IMR-90 (cell line): ENCODE results near the gene CCDC85B. TPM values are rescaled to one million over a fixed set of nuclear protein-coding genes. Genes with fewer than 3 reads are reported as not detected.

Experiments
- ATAC-seq: fragments of 200-7000 bp; cut with Tn5 transposase; 2 replicates; pipeline ENCODE4 v1.9.1; 2020; ENCODE audit warnings: low read depth, mild to moderate bottlenecking, moderate library complexity
- BruUV-seq: library from RNA; stranded (reverse); fragments of 400-500 nt; replicated peaks from 2 replicates; lab custom pipeline; 2021; lab: Mats Ljungman, UMichigan
- CTCF ChIA-PET: fragments of 300-600 bp; formaldehyde crosslinking; extraction: SDS; loops from one replicate; lab custom pipeline; 2021; ENCODE audit warnings: antibody characterized with exemption; lab: Yijun Ruan, JAX
- POLR2A ChIA-PET: fragments of 300-600 bp; sonication (Branson Sonifier 250); formaldehyde crosslinking; loops from one replicate; lab custom pipeline; 2022; ENCODE audit warnings: antibody characterized with exemption; ENCODE audit not compliant: unreplicated experiment; lab: Charles Lee
- DNase-seq: peaks from one replicate; pipeline ENCODE4 v3.0.0; 2013
- H2AFZ ChIP-seq: replicated peaks from 2 replicates; pipeline ENCODE3; 2013; ENCODE audit warnings: low read length, mild to moderate bottlenecking; ENCODE audit not compliant: poor library complexity
- H2AK5ac ChIP-seq: 2 replicates; pipeline ENCODE4 v1.6.1; 2013; ENCODE audit warnings: low read depth, low read length, inconsistent platforms
- H2AK9ac ChIP-seq: replicated peaks from 2 replicates; pipeline ENCODE3; 2013; ENCODE audit warnings: mild to moderate bottlenecking, low read depth, low read length, moderate library complexity; ENCODE audit not compliant: poor library complexity
- H2BK120ac ChIP-seq: 2 replicates; pipeline ENCODE4 v1.6.1; 2013; ENCODE audit warnings: low read depth, low read length, inconsistent platforms
- H2BK15ac ChIP-seq: 3 replicates; pipeline ENCODE4 v1.6.1; 2013; ENCODE audit warnings: low read depth, low read length, inconsistent platforms
- H2BK20ac ChIP-seq: 2 replicates; pipeline ENCODE4 v1.6.1; 2013; ENCODE audit warnings: low read depth, mild to moderate bottlenecking, inconsistent platforms, low read length, moderate library complexity
- H2BK5ac ChIP-seq: 2 replicates; pipeline ENCODE4 v1.6.1; 2013; ENCODE audit warnings: mild to moderate bottlenecking, low read depth, low read length, inconsistent platforms; ENCODE audit not compliant: poor library complexity, severe bottlenecking
- H3K14ac ChIP-seq: replicated peaks from 2 replicates; pipeline ENCODE4 v1.6.1; 2013; ENCODE audit warnings: low read depth, low read length, inconsistent platforms
- H3K18ac ChIP-seq: 2 replicates; pipeline ENCODE4 v1.6.1; 2013; ENCODE audit warnings: low read depth, low read length, control low read depth
- H3K23ac ChIP-seq: 2 replicates; pipeline ENCODE4 v1.6.1; 2013; ENCODE audit warnings: low read depth, low read length, inconsistent platforms
- H3K27ac ChIP-seq: 2 replicates; pipeline ENCODE4 v1.5.1; 2013; ENCODE audit warnings: mild to moderate bottlenecking, control low read depth, low read length; ENCODE audit not compliant: insufficient read depth
- H3K27me3 ChIP-seq: 2 replicates; pipeline ENCODE4 v1.6.1; 2013; ENCODE audit warnings: low read length; ENCODE audit not compliant: control insufficient read depth, insufficient read depth
- H3K36me3 ChIP-seq: 2 replicates; pipeline ENCODE4 v1.6.1; 2013; ENCODE audit warnings: low read length, mixed read lengths; ENCODE audit not compliant: control insufficient read depth, insufficient read depth
- H3K4ac ChIP-seq: 2 replicates; pipeline ENCODE4 v1.6.1; 2013; ENCODE audit warnings: low read depth, low read length, inconsistent platforms
- H3K4me1 ChIP-seq: 2 replicates; pipeline ENCODE4 v1.6.1; 2013; ENCODE audit warnings: low read length, mixed read lengths; ENCODE audit not compliant: control insufficient read depth, insufficient read depth
- H3K4me2 ChIP-seq: 2 replicates; pipeline ENCODE4 v1.6.1; 2013; ENCODE audit warnings: low read depth, mild to moderate bottlenecking, control low read depth, low read length, moderate library complexity
- H3K4me3 ChIP-seq: 2 replicates; pipeline ENCODE4 v1.5.1; 2013; ENCODE audit warnings: low read depth, mild to moderate bottlenecking, control low read depth, low read length, moderate library complexity; ENCODE audit not compliant: insufficient read depth
- H3K56ac ChIP-seq: 2 replicates; pipeline ENCODE4 v1.6.1; 2013; ENCODE audit warnings: low read length, inconsistent platforms; ENCODE audit not compliant: insufficient read depth; ENCODE audit errors: extremely low read depth
- H3K79me1 ChIP-seq, 2 experiments: 2 replicates each; pipeline ENCODE4 v1.6.1; 2013; ENCODE audit warnings: low read length in 2 of 2, inconsistent platforms in 1 of 2, low read depth in 1 of 2
- H3K9ac ChIP-seq: 2 replicates; pipeline ENCODE4 v1.6.1; 2013; ENCODE audit warnings: low read depth, low read length, control low read depth
- H3K9me1 ChIP-seq: 2 replicates; pipeline ENCODE4 v1.6.1; 2013; ENCODE audit warnings: low read length, inconsistent platforms; ENCODE audit not compliant: insufficient read depth
- H3K9me3 ChIP-seq: 2 replicates; pipeline ENCODE4 v1.6.1; 2013; ENCODE audit warnings: low read length; ENCODE audit not compliant: control insufficient read depth, insufficient read depth
- H4K20me1 ChIP-seq: 2 replicates; pipeline ENCODE4 v1.6.1; 2013; ENCODE audit warnings: low read length, inconsistent platforms; ENCODE audit not compliant: insufficient read depth
- H4K5ac ChIP-seq: 2 replicates; pipeline ENCODE4 v1.6.1; 2013; ENCODE audit warnings: mild to moderate bottlenecking, low read depth, low read length, control low read depth
- H4K8ac ChIP-seq, 2 experiments: 2 replicates each; pipeline ENCODE4 v1.6.1; 2013; ENCODE audit warnings: low read depth in 2 of 2, low read length in 2 of 2, control low read depth in 1 of 2, inconsistent platforms in 1 of 2
- H4K91ac ChIP-seq: 2 replicates; pipeline ENCODE4 v1.6.1; 2013; ENCODE audit warnings: low read depth, low read length, inconsistent platforms; ENCODE audit not compliant: insufficient read depth
- NFE2L2 ChIP-seq: fragments of 150-350 bp; IDR thresholded peaks from 2 replicates; pipeline ENCODE4 v1.6.1; 2016; ENCODE audit warnings: low read depth, mild to moderate bottlenecking, low read length
- WGBS, 2 experiments: methylation state at CpG; one replicate each; pipeline versions ENCODE4 v1.1.5 to v1.1.7; 2013; ENCODE audit warnings: missing lambda C conversion rate in 2 of 2; ENCODE audit not compliant: insufficient read length in 1 of 2; ENCODE audit errors: extremely low coverage in 2 of 2; 5-methylcytosine and 5-hydroxymethylcytosine counted together
- dilution Hi-C: fragments of 300-500 bp; cut with HindIII; formaldehyde crosslinking; loops from one replicate; pipeline ENCODE4 v1.14.3; 2018; ENCODE audit warnings: low sequenced_read_pairs; ENCODE audit not compliant: unreplicated experiment
- in situ Hi-C: fragments of 300-500 bp; cut with MboI; formaldehyde crosslinking; loops from 3 replicates; pipeline ENCODE4 v1.14.3; 2019; ENCODE audit warnings: low sequenced_read_pairs, inconsistent platforms, mixed read lengths
- intact Hi-C: fragments of 100-400 bp; cut with micrococcal nuclease; formaldehyde crosslinking; loops from 2 replicates; pipeline ENCODE4 v1.10.0; 2022
- polyA plus RNA-seq, 3 experiments: library from polyadenylated mRNA; depleted of rRNA; stranded (reverse); fragments of >200 nt; gene quantifications; 2 replicates each; pipeline ENCODE4 v1.2.3, GENCODE V29; 2012; ENCODE audit warnings: low replicate concordance in 1 of 3
- total RNA-seq: library from RNA; depleted of rRNA; stranded (reverse); fragments of >200 nt; gene quantifications from 2 replicates; pipeline ENCODE4 v1.2.3, GENCODE V29; 2012

The CCDC85B gene
- total and polyA plus RNA-seq, 2 of the 4 experiments (the other 2 are of a cell fraction) = 17.6 to 35.4 TPM

- POLR2A ChIA-PET = interaction anchor here (1.4 to 2.4 kb wide), 2 partner anchors 26 to 27 kb away, joined by 7 to 20 read pairs; partner anchors contain the start of genes CCDC85B and FIBP
Measured at GRCh38 chr11:65917077-65917433, 26.6 kb downstream of the CCDC85B start.

More at GRCh38 chr11:65917077-65917433, 26.6 kb downstream of the CCDC85B start:
- Histone ChIP-seq H4K5ac (peak overlapping the region; percentile 64), H3K9me3 (no peaks in the 10 kb centered on the region), H2BK120ac (peak overlapping the region; percentile 100), H2AK5ac (peak overlapping the region; percentile 99), H2AK9ac (peak overlapping the region; percentile 99), H3K9ac (peak overlapping the region; percentile 68), H3K4me3 (peak overlapping the region; percentile 4), H2BK20ac (peak overlapping the region; percentile 92), H2BK15ac (peak overlapping the region; percentile 56), H2AFZ (no peak overlapping the region), H3K4me2 (peak overlapping the region; percentile 96), H3K23ac (peak overlapping the region; percentile 97), H2BK5ac (peak overlapping the region; percentile 96), H3K9me1 (peaks cover 38% of the 10 kb centered on the region), H3K79me1 (peaks cover 14 to 66% of the 10 kb centered on the region in 2 experiments; a peak in 3 of 4 replicates), H3K27ac (peak overlapping the region; percentile 82), H3K27me3 (no peaks in the 10 kb centered on the region), H3K18ac (peak overlapping the region; percentile 88), H3K14ac (peak overlapping the region; percentile 95), H3K4ac (peak overlapping the region; percentile 98), H4K20me1 (peaks cover 11% of the 10 kb centered on the region), H3K56ac (peak overlapping the region; percentile 90), H4K8ac (peak overlapping the region; percentile 64 to 97), H3K36me3 (peaks cover 23% of the 10 kb centered on the region), H4K91ac (peak overlapping the region; percentile 97), H3K4me1 (peaks cover 52% of the 10 kb centered on the region)
- no peak for ATAC-seq
- intact Hi-C loops = loop anchor here (5.0 kb wide), 1 partner anchor 45 kb away; the partner anchor contains the start of gene SART1
- TSS peak; percentile 50 for BruUV-seq
- TF ChIP-seq NFE2L2 = no peak
- in situ Hi-C loops = no loop called here
- DNase-seq = no peak
- dilution Hi-C loops = no loop called here
- CTCF ChIA-PET = interaction anchor here (1.1 kb wide), 1 partner anchor 27 kb away, joined by 3 read pairs; no protein-coding TSS in a partner anchor
- 82% methylated on average over 2 of the region's 3 CpGs; no CpG with 5 or more reads in 1 of the 2 experiments for WGBS, 2 experiments
